LHCN-M2 (cell line): ENCODE data around the gene KIF3A. TPM values are rescaled to one million over a fixed set of nuclear protein-coding genes. Genes with fewer than 3 reads are reported as not detected.

ENCODE experiments used
- DNase-seq: peaks from one replicate; pipeline ENCODE4 v3.0.0-alpha.2; 2012; ENCODE audit warnings: low read depth
- total RNA-seq: library from RNA; depleted of rRNA; stranded (reverse); fragments of >200 nt; gene quantifications from 2 replicates; pipeline ENCODE4 v1.2.3, GENCODE V29; 2014

KIF3A gene
- total RNA-seq, 1 experiment from 2014 or later = 7.2 TPM

DNA sequence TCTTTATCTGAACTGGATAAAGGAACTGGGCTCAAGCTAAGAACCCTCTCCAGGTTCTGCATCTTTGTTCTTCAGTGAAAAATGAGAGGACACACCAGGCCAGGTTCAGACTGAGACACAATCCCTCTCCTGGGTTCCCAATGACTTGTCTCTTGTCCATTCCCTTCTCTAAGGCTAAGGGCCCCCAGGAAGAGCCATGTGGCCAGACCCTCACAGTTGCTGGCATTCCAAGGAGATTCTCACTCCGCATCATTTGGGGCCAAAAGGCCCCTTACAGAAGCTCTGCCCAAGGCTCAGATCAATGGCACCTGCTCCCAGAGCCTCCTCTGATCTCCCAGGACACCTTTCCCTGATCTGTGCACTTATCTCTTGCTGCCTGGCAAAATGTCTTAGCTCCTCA, 58.6 kb downstream of the KIF3A start:
- DNase-seq = no peak

GRCh38 chr5:132677682-132678400, 59.5 kb downstream of the KIF3A start:
- no peak for DNase-seq

GRCh38 chr5:132677191-132677590, 60.2 kb downstream of the KIF3A start:
- DNase-seq = peak; percentile 92

GRCh38 chr5:132675936-132676689, 61.2 kb downstream of the KIF3A start:
- DNase-seq = no peak

- peak; percentile 90 for DNase-seq
These were observed 62.5 kb downstream of the KIF3A start for GRCh38 chr5:132674671-132675506.

- no peak for DNase-seq
These were observed 63.3 kb downstream of the KIF3A start, which contains the start of gene IL4 for GRCh38 chr5:132673939-132674630. TSS of gene IL4 (plus strand) at chr5:132673989. CDS start at chr5:132674051, 62 bp downstream.

- no peak for DNase-seq
These were observed 63.9 kb downstream of the KIF3A start for GRCh38 chr5:132673488-132673887.

DNA sequence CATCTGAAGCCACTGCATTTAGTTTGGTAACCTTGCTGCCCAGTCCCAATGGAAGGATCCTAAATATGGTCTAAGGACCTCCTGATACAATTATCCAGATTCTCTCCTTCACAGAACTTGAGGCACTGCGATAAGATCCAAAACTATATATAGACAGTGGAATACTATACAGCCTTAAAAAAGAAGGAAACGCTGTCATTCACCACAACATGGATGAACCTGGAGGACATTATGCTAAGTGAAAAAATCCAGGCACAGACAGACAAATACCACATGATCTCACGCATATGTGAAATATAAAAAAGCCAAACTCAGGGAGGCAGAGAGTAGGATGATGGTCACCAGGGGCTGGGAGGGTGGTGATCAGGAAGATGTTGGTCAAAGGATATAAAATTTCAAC, 66.3 kb downstream of the KIF3A start:
- no peak for DNase-seq

DNA sequence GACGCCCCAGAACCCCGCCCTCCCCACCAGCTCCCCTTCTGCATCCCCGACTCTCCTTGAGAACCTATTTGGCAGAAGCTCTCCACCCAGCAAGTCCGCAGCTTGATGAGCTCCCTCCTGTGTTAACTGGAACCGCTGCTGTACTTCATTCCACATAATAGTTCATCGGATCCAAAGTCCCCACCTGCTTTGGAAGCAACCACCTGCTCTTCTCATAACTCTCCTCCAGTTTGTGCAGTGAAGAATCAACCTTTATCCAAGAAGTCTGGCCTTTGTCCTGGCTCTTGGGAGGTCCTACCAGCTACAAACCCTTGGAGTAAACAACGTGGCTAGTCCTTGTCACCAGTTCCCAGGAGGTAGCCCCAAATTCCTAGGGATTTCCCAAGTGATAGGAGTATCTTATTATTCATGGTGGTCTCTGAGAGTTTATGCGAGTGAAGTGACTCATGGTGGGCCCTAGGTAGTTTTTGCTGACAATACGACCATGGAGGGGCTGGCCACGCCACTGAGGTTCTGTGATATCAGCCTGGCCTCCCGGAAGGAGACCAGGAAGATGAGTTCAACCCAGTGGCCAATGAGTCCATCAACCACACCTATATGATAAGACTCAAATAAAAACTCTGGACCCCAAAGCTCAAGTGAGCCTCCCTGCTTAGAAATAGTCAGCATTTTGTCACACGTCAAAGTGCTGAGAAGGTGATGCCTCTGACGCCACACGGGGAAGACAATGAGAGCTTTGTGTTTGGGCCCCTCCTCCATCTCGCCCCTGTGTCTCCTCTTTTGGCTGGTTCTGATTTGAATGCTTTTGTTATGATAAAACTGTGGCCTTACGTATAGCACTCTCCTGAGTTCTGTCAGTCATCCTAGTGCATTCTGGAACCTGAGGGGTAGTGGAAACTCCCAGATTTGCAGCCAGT, 67.1 kb downstream of the KIF3A start:
- no peak for DNase-seq

DNA sequence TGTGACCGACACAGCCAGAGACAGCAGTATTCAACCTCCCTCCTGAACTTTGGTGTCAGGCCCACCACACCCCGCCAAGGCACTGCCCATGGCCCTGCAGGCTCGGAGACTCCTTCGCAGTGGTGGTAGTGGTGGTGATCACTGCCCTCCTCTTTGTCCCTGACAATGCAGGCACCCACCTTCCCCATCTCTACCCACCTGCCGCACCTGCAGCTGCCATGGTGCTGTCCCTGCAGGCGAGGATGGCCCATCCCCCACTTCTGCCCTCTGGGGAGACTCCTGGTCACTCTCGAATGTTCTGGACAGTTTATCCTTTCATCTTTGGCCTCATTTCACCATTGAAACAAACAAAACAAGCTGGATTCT, 67.9 kb downstream of the KIF3A start:
- no peak for DNase-seq

GRCh38 chr5:132668706-132669454, 68.5 kb downstream of the KIF3A start:
- DNase-seq = no peak

GRCh38 chr5:132667761-132668705, 69.3 kb downstream of the KIF3A start:
- DNase-seq = no peak

DNA sequence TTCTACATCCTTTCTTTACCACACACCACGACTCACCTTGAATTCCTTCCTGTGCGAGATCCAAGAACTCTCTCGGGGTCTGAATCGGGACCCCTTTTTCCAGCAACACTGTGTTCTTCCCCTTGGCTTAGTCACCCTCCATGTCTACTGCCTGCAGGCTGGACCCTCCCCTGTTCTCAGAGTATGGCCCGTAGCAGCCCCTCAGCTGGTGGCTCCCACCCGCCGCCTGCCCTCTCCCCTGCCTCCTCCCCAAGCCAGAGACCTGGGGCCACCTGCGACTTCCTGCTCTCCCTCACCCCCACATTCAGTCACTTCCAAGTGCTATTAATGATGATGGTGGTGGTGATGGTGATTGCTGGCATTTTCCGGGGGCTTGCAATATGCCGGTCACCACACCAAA, 70.0 kb downstream of the KIF3A start:
- DNase-seq = no peak

GRCh38 chr5:132666310-132667123, 70.8 kb downstream of the KIF3A start:
- DNase-seq = no peak

GRCh38 chr5:132665574-132666080, 71.7 kb downstream of the KIF3A start:
- no peak for DNase-seq

GRCh38 chr5:132664696-132665209, 72.6 kb downstream of the KIF3A start:
- no peak for DNase-seq
